ENCODE measurements around the gene ITGB2. TPM values are rescaled to one million over a fixed set of nuclear protein-coding genes. Genes with fewer than 3 reads are reported as not detected.

Gene ITGB2
- polyA plus RNA-seq, 1 of the 3 experiments (the other 2 are of a cell fraction), result 0.77 TPM

DNA sequence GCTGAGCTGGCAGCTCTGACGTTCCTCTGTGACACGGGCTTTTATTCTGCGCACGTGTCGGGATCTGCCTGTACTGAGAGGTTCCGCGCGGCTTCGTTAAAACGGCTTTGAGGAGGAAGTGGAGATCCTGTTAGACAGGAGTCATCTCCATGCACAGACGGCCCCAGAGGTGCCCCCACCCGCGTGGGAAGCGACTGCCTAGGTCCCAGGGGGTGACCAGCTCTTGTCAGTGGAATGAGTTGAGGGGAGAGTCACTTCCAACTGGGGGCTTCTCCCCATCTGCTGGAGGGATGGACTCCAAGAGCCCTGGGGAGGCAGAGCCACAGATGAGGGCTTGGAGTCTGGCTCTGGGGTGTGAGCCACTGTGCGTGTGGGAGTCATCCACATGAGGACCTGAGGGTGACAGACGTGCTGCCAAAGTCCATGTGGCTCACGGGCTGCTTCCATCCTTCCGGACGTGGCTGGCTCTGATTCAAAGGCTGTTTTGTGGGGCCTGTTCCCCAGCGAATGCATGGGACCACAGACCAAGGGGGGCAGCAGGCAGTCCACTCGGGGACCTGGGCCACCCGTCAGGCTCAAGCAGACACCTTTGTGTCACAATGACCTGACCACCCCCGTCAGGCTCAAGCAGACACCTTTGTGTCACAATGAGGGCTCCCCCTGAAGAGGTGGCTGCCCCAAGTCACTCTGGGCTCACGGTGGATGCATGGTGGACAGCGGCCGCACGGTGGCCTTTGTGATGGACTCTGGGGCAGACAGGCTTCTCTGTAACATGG lies 74.0 kb downstream of the ITGB2 start:
- 72% methylated on average over 24 of the region's 27 CpGs for WGBS (ENCODE audit: low lambda C conversion rate)
- peak; percentile 1; the same call in 1 of the 2 replicates for TF ChIP-seq POLR2AphosphoS5 (IDR thresholded peaks at IDR 0.05; ENCODE audit: low read depth, low read length)
- no peak for TF ChIP-seq FOXM1 (IDR thresholded peaks at IDR 0.05; ENCODE audit: low read depth)
- no peaks in the 10 kb centered on the region for H3K9me2 ChIP-seq
- no peak overlapping the region for H3K9ac ChIP-seq
- H3K4me1 ChIP-seq (ENCODE audit: control insufficient read depth in 1 of 2, insufficient read depth in 2 of 2, low read depth in 1 of 2, low read length in 1 of 2), result peaks cover 0 to 13% of the 10 kb centered on the region in 2 experiments; a peak in 1 of 4 replicates
- ChIA-PET POLR2A (interaction anchor here (0.8 kb wide), 1 partner anchor 26 kb away, joined by 3 read pairs; no protein-coding TSS in a partner anchor), CTCF (interaction anchor here (0.6 to 1.6 kb wide), 9 partner anchors 24 to 337 kb away, joined by 3 to 8 read pairs (median 3); no protein-coding TSS in a partner anchor)
- H3K9me3 ChIP-seq, result no peaks in the 10 kb centered on the region
- peaks cover 9% of the 10 kb centered on the region for H4K20me1 ChIP-seq (ENCODE audit: insufficient read depth)
- H3K4me2 ChIP-seq, result no peak overlapping the region
- no peaks in the 10 kb centered on the region for H3K27me3 ChIP-seq (ENCODE audit: insufficient read depth)
- peaks cover 8% of the 10 kb centered on the region for H3K79me2 ChIP-seq (ENCODE audit: insufficient read depth)
- peak; percentile 48 for DNase-seq
- H3K36me3 ChIP-seq (replicated peaks in 1 of 2; ENCODE audit: control insufficient read depth in 1 of 2, insufficient read depth in 2 of 2, low read length in 1 of 2), result peaks cover 23 to 31% of the 10 kb centered on the region in 2 experiments
- H3K27ac ChIP-seq (ENCODE audit: low read depth in 2 of 2, low read length in 1 of 2), result no peak overlapping the region
- no peaks in the 10 kb centered on the region for H3F3A ChIP-seq (replicated peaks; ENCODE audit: insufficient read depth)
- no peak overlapping the region for H3K4me3 ChIP-seq (ENCODE audit: low read depth in 2 of 2, low read length in 1 of 2)
- no peak overlapping the region for H2AFZ ChIP-seq (ENCODE audit: low read depth)

GRCh38 chr21:44846224-44846484 lies 74.5 kb downstream of the ITGB2 start:
- DNase-seq, result no peak
- Histone ChIP-seq H3K36me3 (replicated peaks in 1 of 2; ENCODE audit: control insufficient read depth in 1 of 2, insufficient read depth in 2 of 2, low read length in 1 of 2) (peaks cover 19 to 26% of the 10 kb centered on the region in 2 experiments), H3K27ac (ENCODE audit: low read depth in 2 of 2, low read length in 1 of 2) (no peak overlapping the region), H2AFZ (ENCODE audit: low read depth) (no peak overlapping the region), H3K27me3 (ENCODE audit: insufficient read depth) (no peaks in the 10 kb centered on the region), H3K4me1 (ENCODE audit: control insufficient read depth in 1 of 2, insufficient read depth in 2 of 2, low read depth in 1 of 2, low read length in 1 of 2) (peaks cover 0 to 13% of the 10 kb centered on the region in 2 experiments; a peak in 1 of 4 replicates), H3K79me2 (ENCODE audit: insufficient read depth) (peaks cover 4% of the 10 kb centered on the region), H4K20me1 (ENCODE audit: insufficient read depth) (peaks cover 3% of the 10 kb centered on the region), H3K9me2 (no peaks in the 10 kb centered on the region), H3K4me3 (ENCODE audit: low read depth in 2 of 2, low read length in 1 of 2) (peak overlapping the region; percentile 24 to 36; a peak in 3 of 4 replicates), H3K9ac (no peak overlapping the region), H3K4me2 (peak overlapping the region; percentile 27; the same call in 1 of the 2 replicates), H3F3A (replicated peaks; ENCODE audit: insufficient read depth) (no peaks in the 10 kb centered on the region), H3K9me3 (no peaks in the 10 kb centered on the region)
- POLR2A ChIA-PET, result interaction anchor here (0.8 kb wide), 1 partner anchor 26 kb away, joined by 3 read pairs; no protein-coding TSS in a partner anchor
- CTCF ChIA-PET, result interaction anchor here (0.8 to 1.6 kb wide), 8 partner anchors 23 to 68 kb away, joined by 3 to 8 read pairs (median 4); no protein-coding TSS in a partner anchor
- no peak for TF ChIP-seq MEF2A (IDR thresholded peaks at IDR 0.05; ENCODE audit: borderline replicate concordance, low read depth)
- TF ChIP-seq, protein P1, sequence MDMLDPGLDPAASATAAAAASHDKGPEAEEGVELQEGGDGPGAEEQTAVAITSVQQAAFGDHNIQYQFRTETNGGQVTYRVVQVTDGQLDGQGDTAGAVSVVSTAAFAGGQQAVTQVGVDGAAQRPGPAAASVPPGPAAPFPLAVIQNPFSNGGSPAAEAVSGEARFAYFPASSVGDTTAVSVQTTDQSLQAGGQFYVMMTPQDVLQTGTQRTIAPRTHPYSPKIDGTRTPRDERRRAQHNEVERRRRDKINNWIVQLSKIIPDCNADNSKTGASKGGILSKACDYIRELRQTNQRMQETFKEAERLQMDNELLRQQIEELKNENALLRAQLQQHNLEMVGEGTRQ (IDR thresholded peaks at IDR 0.05; ENCODE audit: borderline replicate concordance, low read depth, low read length), result no peak
- no peak for TF ChIP-seq CHD2 (IDR thresholded peaks at IDR 0.05; ENCODE audit: low read length, partially characterized antibody)
- no peak for TF ChIP-seq ZBTB33 (IDR thresholded peaks at IDR 0.05; ENCODE audit: borderline replicate concordance, low read depth)
- no peak for TF ChIP-seq JUND (IDR thresholded peaks at IDR 0.05)
- WGBS (ENCODE audit: low lambda C conversion rate), result 57% methylated on average over 1 of the region's 1 CpG
